Osteoblast (primary cell): ENCODE results near the gene B4GALNT3. TPM values are rescaled to one million over a fixed set of nuclear protein-coding genes. Genes with fewer than 3 reads are reported as not detected.

Experiments
- DNase-seq: peaks from one replicate; pipeline ENCODE4 v3.0.0; 2011; ENCODE audit warnings: low spot score, mixed read lengths; ENCODE audit not compliant: insufficient read length; ENCODE audit errors: missing footprints
- H2AFZ ChIP-seq: 2 replicates; pipeline ENCODE4 v1.6.0; 2011; ENCODE audit warnings: mild to moderate bottlenecking, low read length
- H3K27ac ChIP-seq: 2 replicates; pipeline ENCODE4 v1.5.1; 2011; ENCODE audit warnings: mild to moderate bottlenecking, low read depth, low read length, moderate library complexity
- H3K27me3 ChIP-seq: 2 replicates; pipeline ENCODE4 v1.6.0; 2012; ENCODE audit warnings: mild to moderate bottlenecking, control low read depth, inconsistent platforms, low read length, moderate library complexity; ENCODE audit not compliant: insufficient read depth
- H3K36me3 ChIP-seq: 2 replicates; pipeline ENCODE4 v1.5.1; 2011; ENCODE audit warnings: mild to moderate bottlenecking, low read length, control low read depth, moderate library complexity; ENCODE audit not compliant: insufficient read depth
- H3K4me1 ChIP-seq: 2 replicates; pipeline ENCODE4 v1.5.1; 2011; ENCODE audit warnings: mild to moderate bottlenecking, low read length, control low read depth, moderate library complexity; ENCODE audit not compliant: insufficient read depth
- H3K4me2 ChIP-seq: 2 replicates; pipeline ENCODE4 v1.6.0; 2011; ENCODE audit warnings: mild to moderate bottlenecking, low read length; ENCODE audit not compliant: insufficient read depth
- H3K4me3 ChIP-seq: fragments of 200-600 bp; sonication (generic); 3 replicates; pipeline ENCODE4 v1.5.1; 2012; ENCODE audit warnings: mild to moderate bottlenecking, low read length, inconsistent platforms; ENCODE audit not compliant: insufficient read depth
- H3K79me2 ChIP-seq: 2 replicates; pipeline ENCODE4 v1.6.0; 2012; ENCODE audit warnings: mild to moderate bottlenecking, low read length, control low read depth, inconsistent platforms; ENCODE audit not compliant: insufficient read depth
- H3K9me3 ChIP-seq: 2 replicates; pipeline ENCODE4 v1.5.1; 2011; ENCODE audit warnings: low read depth, low read length, control low read depth
- H4K20me1 ChIP-seq: 2 replicates; pipeline ENCODE4 v1.6.0; 2012; ENCODE audit warnings: mild to moderate bottlenecking, low read length, control low read depth; ENCODE audit not compliant: insufficient read depth
- CTCF ChIP-seq: IDR thresholded peaks from 2 replicates; pipeline ENCODE4 v1.5.1; 2011; ENCODE audit warnings: mild to moderate bottlenecking, low read depth, low read length, moderate library complexity; ENCODE audit errors: extremely low read depth
- total RNA-seq: library from RNA; depleted of rRNA; stranded (reverse); fragments of >200 nt; gene quantifications from 2 replicates; pipeline ENCODE4 v1.2.3, GENCODE V29; 2012

The B4GALNT3 gene
- total RNA-seq, 1 donor, result 0.36 TPM

DNA sequence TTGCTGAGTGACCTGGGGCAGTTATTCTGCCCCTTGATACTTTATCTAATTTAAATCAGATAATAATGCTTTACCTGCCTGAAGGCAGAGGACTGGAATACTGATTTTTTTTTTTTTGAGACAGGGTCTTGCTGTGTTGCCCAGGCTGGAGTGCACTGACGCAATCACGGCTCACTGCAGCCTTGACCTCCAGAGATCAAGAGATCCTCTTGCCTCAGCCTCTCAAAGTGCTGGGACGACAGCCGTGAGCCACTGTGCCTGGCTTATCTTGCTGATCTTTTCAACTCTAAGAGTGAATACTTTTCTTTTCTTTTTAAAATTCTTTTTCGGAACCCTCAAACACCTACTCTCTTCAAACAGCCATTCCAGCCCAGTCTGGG lies 699 bp upstream of the B4GALNT3 start:
- Histone ChIP-seq H3K36me3 (no peaks in the 10 kb centered on the region), H4K20me1 (no peaks in the 10 kb centered on the region), H3K79me2 (no peaks in the 10 kb centered on the region), H3K4me1 (peaks cover 5% of the 10 kb centered on the region), H2AFZ (no peak overlapping the region), H3K9me3 (no peaks in the 10 kb centered on the region), H3K4me2 (peak overlapping the region; percentile 59), H3K4me3 (no peak overlapping the region), H3K27ac (no peak overlapping the region), H3K27me3 (peaks cover 90% of the 10 kb centered on the region)
- no peak for DNase-seq
- TF ChIP-seq CTCF, result no peak

- no peaks in the 10 kb centered on the region for H3K36me3 ChIP-seq
- no peak overlapping the region for H3K4me2 ChIP-seq
- no peak for TF ChIP-seq CTCF
- peak; percentile 90 for DNase-seq
- H3K79me2 ChIP-seq, result no peaks in the 10 kb centered on the region
- no peak overlapping the region for H3K27ac ChIP-seq
- H3K9me3 ChIP-seq, result no peaks in the 10 kb centered on the region
- peaks cover 5% of the 10 kb centered on the region for H3K4me1 ChIP-seq
- H3K27me3 ChIP-seq, result peaks cover 94% of the 10 kb centered on the region
- H2AFZ ChIP-seq, result no peak overlapping the region
- H4K20me1 ChIP-seq, result no peaks in the 10 kb centered on the region
- peak overlapping the region; percentile 42 for H3K4me3 ChIP-seq
Observed at GRCh38 chr12:460261-461230, 807 bp downstream of the B4GALNT3 start.

DNA sequence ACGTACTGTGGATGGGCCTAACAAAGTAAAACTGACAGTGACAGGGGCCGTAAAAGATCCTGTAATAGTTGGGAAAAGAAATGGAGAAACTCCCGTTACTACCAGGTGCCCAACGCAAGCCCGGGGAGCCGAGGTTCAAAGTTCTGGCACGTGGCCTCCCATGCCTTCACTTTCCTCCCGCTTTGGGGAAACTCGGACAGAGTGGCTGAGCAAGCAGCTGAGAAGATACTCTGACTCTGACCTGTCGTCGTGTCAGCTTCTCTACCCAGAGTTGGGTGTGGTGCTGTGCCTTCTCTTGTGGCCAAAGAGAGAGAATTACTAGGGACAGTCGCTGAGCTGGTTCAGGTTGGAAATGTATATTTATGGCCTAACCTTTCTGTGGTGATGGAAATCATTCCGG lies 1.7 kb downstream of the B4GALNT3 start:
- DNase-seq, result no peak
- H3K4me1 ChIP-seq, result peaks cover 5% of the 10 kb centered on the region
- H3K4me3 ChIP-seq, result no peak overlapping the region
- no peaks in the 10 kb centered on the region for H3K36me3 ChIP-seq
- no peaks in the 10 kb centered on the region for H4K20me1 ChIP-seq
- H3K4me2 ChIP-seq, result no peak overlapping the region
- no peak for TF ChIP-seq CTCF
- H3K9me3 ChIP-seq, result no peaks in the 10 kb centered on the region
- no peak overlapping the region for H2AFZ ChIP-seq
- peaks cover 92% of the 10 kb centered on the region for H3K27me3 ChIP-seq
- no peaks in the 10 kb centered on the region for H3K79me2 ChIP-seq
- H3K27ac ChIP-seq, result no peak overlapping the region

- Histone ChIP-seq H3K36me3 (no peaks in the 10 kb centered on the region), H3K79me2 (no peaks in the 10 kb centered on the region), H2AFZ (no peak overlapping the region), H3K4me2 (no peak overlapping the region), H3K4me3 (no peak overlapping the region), H4K20me1 (no peaks in the 10 kb centered on the region), H3K4me1 (peaks cover 5% of the 10 kb centered on the region), H3K27ac (no peak overlapping the region), H3K27me3 (peaks cover 78% of the 10 kb centered on the region), H3K9me3 (no peaks in the 10 kb centered on the region)
- TF ChIP-seq CTCF, result no peak
- peak; percentile 89 for DNase-seq
Observed at GRCh38 chr12:462936-463705, 3.4 kb downstream of the B4GALNT3 start.
